K562 (cell line): ENCODE results near the gene RAB26. TPM values are rescaled to one million over a fixed set of nuclear protein-coding genes. Genes with fewer than 3 reads are reported as not detected.

Experiments
- ASH1L ChIP-seq: fragments of 450-650 bp; IDR thresholded peaks from 2 replicates; pipeline ENCODE4 v1.6.1; 2018; ENCODE audit warnings: borderline replicate concordance, mild to moderate bottlenecking, low read depth; ENCODE audit not compliant: partially characterized antibody
- ELF2 ChIP-seq: fragments of 250-450 bp; sonication (Bioruptor Pico); IDR thresholded peaks from 2 replicates; pipeline ENCODE4 v1.5.0; 2021; ENCODE audit warnings: mild to moderate bottlenecking
- HDAC2 ChIP-seq: fragments of 450-650 bp; IDR thresholded peaks from 2 replicates; pipeline ENCODE4 v1.6.1; 2016; ENCODE audit warnings: mild to moderate bottlenecking
- HEY1 ChIP-seq: fragments of 250-450 bp; sonication (Bioruptor Pico); IDR thresholded peaks from 2 replicates; pipeline ENCODE4 v1.5.0; 2020; ENCODE audit warnings: mild to moderate bottlenecking, moderate library complexity, borderline replicate concordance
- JUND ChIP-seq, 2 experiments: IDR thresholded peaks; 2 replicates in 1 of 2; 3 replicates in 1 of 2; pipeline ENCODE4 v1.6.1; 2011; ENCODE audit warnings: borderline replicate concordance in 2 of 2, low read depth in 2 of 2, low read length in 2 of 2, improper control_type of control experiment in 1 of 2, missing biosample characterization in 1 of 2, missing genetic modification characterization in 1 of 2, missing genetic modification reagents in 1 of 2
- KLF16 ChIP-seq: IDR thresholded peaks from 2 replicates; pipeline ENCODE4 v1.6.1; 2016; ENCODE audit warnings: antibody characterized with exemption
- LARP7 ChIP-seq: fragments of 450-650 bp; IDR thresholded peaks from 2 replicates; pipeline ENCODE4 v1.6.1; 2016
- NFATC3 ChIP-seq: fragments of 450-650 bp; IDR thresholded peaks from 2 replicates; pipeline ENCODE4 v1.6.1; 2017; ENCODE audit warnings: mild to moderate bottlenecking
- RUNX1 ChIP-seq: sonication (generic); IDR thresholded peaks from 2 replicates; pipeline ENCODE4 v1.6.1; 2016; ENCODE audit warnings: antibody characterized with exemption, low read depth
- SAFB ChIP-seq: fragments of 200-400 bp; formaldehyde crosslinking; IDR thresholded peaks from 2 replicates; pipeline ENCODE4 v1.6.1; 2017; ENCODE audit warnings: low read depth, low read length, borderline replicate concordance
- SIN3A ChIP-seq, 2 experiments: fragments of 150-350 bp in 1 of 2; IDR thresholded peaks; 2 replicates each; pipeline ENCODE4 v1.6.1; 2011 to 2016; ENCODE audit warnings: borderline replicate concordance in 2 of 2, low read depth in 2 of 2, low read length in 2 of 2, mild to moderate bottlenecking in 2 of 2, moderate library complexity in 2 of 2; ENCODE audit not compliant: control insufficient read depth in 1 of 2
- SP1 ChIP-seq: sonication (generic); formaldehyde crosslinking; IDR thresholded peaks from 2 replicates; pipeline ENCODE4 v1.8.1; 2022; ENCODE audit warnings: mild to moderate bottlenecking, missing genetic modification reagents
- SREBF1 ChIP-seq: fragments of 150-350 bp; IDR thresholded peaks from 2 replicates; pipeline ENCODE4 v1.6.1; 2014; ENCODE audit warnings: antibody characterized with exemption, low read depth, low read length, borderline replicate concordance
- SREBF2 ChIP-seq: sonication (generic); formaldehyde crosslinking; IDR thresholded peaks from 2 replicates; pipeline ENCODE4 v1.4.0; 2020; ENCODE audit warnings: mild to moderate bottlenecking, missing genetic modification reagents
- ZFP1 ChIP-seq: fragments of 450-650 bp; formaldehyde crosslinking; IDR thresholded peaks from 2 replicates; pipeline ENCODE4 v1.4.0; 2020; ENCODE audit warnings: mild to moderate bottlenecking, mixed read lengths
- ZNF175 ChIP-seq: fragments of 200-800 bp; sonication (Bioruptor generic); IDR thresholded peaks from 2 replicates; pipeline ENCODE4 v1.6.1; 2016; ENCODE audit warnings: low read depth, mild to moderate bottlenecking, missing genetic modification characterization, missing compliant biosample characterization
- ZNF217 ChIP-seq: sonication (generic); formaldehyde crosslinking; IDR thresholded peaks from 2 replicates; pipeline ENCODE4 v1.8.0; 2022; ENCODE audit warnings: mild to moderate bottlenecking, missing genetic modification reagents
- ZNF224 ChIP-seq: sonication (generic); formaldehyde crosslinking; IDR thresholded peaks from 2 replicates; pipeline ENCODE4 v1.8.0; 2022; ENCODE audit warnings: mild to moderate bottlenecking, missing genetic modification reagents
- ZNF696 ChIP-seq: fragments of 250-450 bp; sonication (Bioruptor Pico); conservative IDR thresholded peaks from 2 replicates; pipeline ENCODE4 v1.4.0; 2020; ENCODE audit warnings: mild to moderate bottlenecking, moderate library complexity
- polyA plus RNA-seq, 8 experiments: library from polyadenylated mRNA; depleted of rRNA in 4 of 8; stranded (reverse) in 5 of 8; unstranded in 3 of 8; fragments of >200 nt; fragmentation: Nextera tagmentation in 2 of 8; fragmentation: Illumina TruSeq in 1 of 8; extraction: Ambion mirVana in 2 of 8; extraction: Trizol in 1 of 8; gene quantifications; 2 replicates each; pipeline versions ENCODE4 v1.2.1 to v1.2.3, GENCODE V29; 2011 to 2014; ENCODE audit warnings: inconsistent platforms in 1 of 8, missing spikeins in 1 of 8
- total RNA-seq, 7 experiments: library from RNA; depleted of rRNA in 6 of 7; stranded (reverse); fragments of >200 nt in 6 of 7; fragmentation: Illumina TruSeq in 2 of 7; extraction: Trizol in 2 of 7; gene quantifications; 2 replicates each; pipeline versions ENCODE4 v1.2.1 to v1.2.3, GENCODE V29; 2011 to 2021; ENCODE audit warnings: low replicate concordance in 1 of 7
- TF ChIP-seq, protein P1 (sequence below), 2 experiments: IDR thresholded peaks in 1 of 2; conservative IDR thresholded peaks in 1 of 2; 2 replicates each; pipeline ENCODE4 v1.6.1; 2016; ENCODE audit warnings: low read depth in 2 of 2, mild to moderate bottlenecking in 1 of 2, missing compliant biosample characterization in 1 of 2, missing genetic modification characterization in 1 of 2, moderate library complexity in 1 of 2
- TF ChIP-seq, protein P2 (sequence below): sonication (generic); formaldehyde crosslinking; IDR thresholded peaks from 2 replicates; pipeline ENCODE4 v1.8.1; 2023; ENCODE audit warnings: mild to moderate bottlenecking, missing genetic modification reagents
- TF ChIP-seq, protein P3 (sequence below), 2 experiments: fragments of 450-650 bp; conservative IDR thresholded peaks; 2 replicates each; pipeline ENCODE4 v1.6.1; 2017; ENCODE audit warnings: mild to moderate bottlenecking in 2 of 2, moderate library complexity in 2 of 2

RAB26 gene
- total and polyA plus RNA-seq, 9 of the 15 experiments (the other 6 are each of a cell fraction or from before 2014, with no cell fraction given) = 0.25 to 6.1 (median 2.1) TPM

DNA sequence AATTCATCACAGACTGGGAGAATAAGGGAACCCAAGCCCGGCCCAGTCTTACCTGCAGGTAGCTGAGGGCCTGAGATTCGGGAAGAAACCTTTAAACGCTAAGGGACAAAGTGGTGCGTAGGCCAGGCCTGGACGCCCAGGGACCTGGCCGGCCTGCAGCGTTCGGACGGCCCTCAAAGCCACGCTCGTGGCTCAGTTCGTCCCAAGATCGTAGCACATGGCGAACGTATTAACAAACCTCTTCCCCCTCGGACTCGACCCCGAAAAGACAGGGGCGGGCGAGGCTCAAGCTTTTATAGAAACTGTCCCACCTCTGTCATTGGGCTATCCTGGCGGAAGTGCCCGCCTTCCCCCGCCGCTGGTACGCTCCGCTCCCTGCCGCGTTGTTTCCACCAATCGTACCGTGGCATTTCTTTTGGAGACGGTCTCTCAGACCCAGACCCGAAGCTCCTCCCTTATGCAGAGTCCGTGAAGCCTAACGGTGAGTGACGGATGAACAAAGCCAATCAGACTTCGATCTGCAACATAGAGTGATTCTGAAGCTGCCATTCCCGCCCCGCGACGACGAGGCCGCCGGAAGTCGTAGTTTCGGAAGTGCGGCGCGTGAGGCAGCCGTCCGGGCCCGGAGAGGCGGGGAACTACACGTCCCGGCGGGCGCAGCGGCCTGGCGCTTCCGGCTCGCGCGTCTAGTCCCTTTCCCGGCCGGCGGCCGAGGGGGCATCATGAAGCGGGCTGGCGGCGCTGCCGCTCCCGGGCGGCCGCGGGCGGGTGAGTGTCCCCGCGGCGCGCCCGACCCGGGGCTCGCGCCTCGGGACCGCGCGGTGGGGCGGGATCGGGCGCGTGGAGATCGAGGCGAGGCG lies 6.9 kb downstream of the RAB26 start, which contains the start of gene TRAF7 (continued):
- TF ChIP-seq SP1 (CRISPR knock-in tag) = peak; percentile 94
- no peak for TF ChIP-seq HEY1 (CRISPR knock-in tag)
- no peak for TF ChIP-seq LARP7
- TF ChIP-seq ZNF175 (CRISPR knock-in tag) = peak; percentile 89
- TF ChIP-seq, protein P1, sequence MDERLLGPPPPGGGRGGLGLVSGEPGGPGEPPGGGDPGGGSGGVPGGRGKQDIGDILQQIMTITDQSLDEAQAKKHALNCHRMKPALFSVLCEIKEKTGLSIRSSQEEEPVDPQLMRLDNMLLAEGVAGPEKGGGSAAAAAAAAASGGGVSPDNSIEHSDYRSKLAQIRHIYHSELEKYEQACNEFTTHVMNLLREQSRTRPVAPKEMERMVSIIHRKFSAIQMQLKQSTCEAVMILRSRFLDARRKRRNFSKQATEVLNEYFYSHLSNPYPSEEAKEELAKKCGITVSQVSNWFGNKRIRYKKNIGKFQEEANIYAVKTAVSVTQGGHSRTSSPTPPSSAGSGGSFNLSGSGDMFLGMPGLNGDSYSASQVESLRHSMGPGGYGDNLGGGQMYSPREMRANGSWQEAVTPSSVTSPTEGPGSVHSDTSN (CRISPR knock-in tag; IDR thresholded peaks at IDR 0.05; ENCODE audit: low read depth) = peak; percentile 82
- TF ChIP-seq, protein P1 (tag; conservative IDR thresholded peaks at IDR 0.05; ENCODE audit: low read depth) = peak; percentile 98
- TF ChIP-seq ELF2 (CRISPR knock-in tag) = peak; percentile 92
- no peak for TF ChIP-seq ZNF696
- TF ChIP-seq KLF16 = no peak
- peak; percentile 93 for TF ChIP-seq SREBF1
- TF ChIP-seq JUND (IDR thresholded peaks at IDR 0.05; ENCODE audit: borderline replicate concordance, low read depth, low read length) = peak; percentile 47; the same call in 1 of the 2 replicates
- no peak; the same call in 2 of the 3 replicates for TF ChIP-seq JUND (tag; IDR thresholded peaks at IDR 0.05; ENCODE audit: borderline replicate concordance, low read depth, low read length)
- TF ChIP-seq, protein P2, sequence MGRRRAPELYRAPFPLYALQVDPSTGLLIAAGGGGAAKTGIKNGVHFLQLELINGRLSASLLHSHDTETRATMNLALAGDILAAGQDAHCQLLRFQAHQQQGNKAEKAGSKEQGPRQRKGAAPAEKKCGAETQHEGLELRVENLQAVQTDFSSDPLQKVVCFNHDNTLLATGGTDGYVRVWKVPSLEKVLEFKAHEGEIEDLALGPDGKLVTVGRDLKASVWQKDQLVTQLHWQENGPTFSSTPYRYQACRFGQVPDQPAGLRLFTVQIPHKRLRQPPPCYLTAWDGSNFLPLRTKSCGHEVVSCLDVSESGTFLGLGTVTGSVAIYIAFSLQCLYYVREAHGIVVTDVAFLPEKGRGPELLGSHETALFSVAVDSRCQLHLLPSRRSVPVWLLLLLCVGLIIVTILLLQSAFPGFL = no peak; the same call in 1 of the 2 replicates
- no peak for TF ChIP-seq SAFB
- TF ChIP-seq, protein P3, sequence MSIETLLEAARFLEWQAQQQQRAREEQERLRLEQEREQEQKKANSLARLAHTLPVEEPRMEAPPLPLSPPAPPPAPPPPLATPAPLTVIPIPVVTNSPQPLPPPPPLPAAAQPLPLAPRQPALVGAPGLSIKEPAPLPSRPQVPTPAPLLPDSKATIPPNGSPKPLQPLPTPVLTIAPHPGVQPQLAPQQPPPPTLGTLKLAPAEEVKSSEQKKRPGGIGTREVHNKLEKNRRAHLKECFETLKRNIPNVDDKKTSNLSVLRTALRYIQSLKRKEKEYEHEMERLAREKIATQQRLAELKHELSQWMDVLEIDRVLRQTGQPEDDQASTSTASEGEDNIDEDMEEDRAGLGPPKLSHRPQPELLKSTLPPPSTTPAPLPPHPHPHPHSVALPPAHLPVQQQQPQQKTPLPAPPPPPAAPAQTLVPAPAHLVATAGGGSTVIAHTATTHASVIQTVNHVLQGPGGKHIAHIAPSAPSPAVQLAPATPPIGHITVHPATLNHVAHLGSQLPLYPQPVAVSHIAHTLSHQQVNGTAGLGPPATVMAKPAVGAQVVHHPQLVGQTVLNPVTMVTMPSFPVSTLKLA (conservative IDR thresholded peaks at IDR 0.05) = peak; percentile 90 to 94
- TF ChIP-seq HDAC2 = no peak; the same call in 1 of the 2 replicates
- TF ChIP-seq SIN3A (IDR thresholded peaks at IDR 0.05; ENCODE audit: borderline replicate concordance in 2 of 2, control insufficient read depth in 1 of 2, low read depth in 2 of 2, low read length in 2 of 2) = peak; percentile 92 to 98
- TF ChIP-seq ASH1L = peak; percentile 81
- TF ChIP-seq SREBF2 (CRISPR knock-in tag) = no peak
- no peak for TF ChIP-seq RUNX1
- TF ChIP-seq ZFP1 (CRISPR knock-in tag) = no peak
- no peak for TF ChIP-seq ZNF217 (CRISPR knock-in tag)
- TF ChIP-seq NFATC3 = no peak
- TF ChIP-seq ZNF224 (CRISPR knock-in tag) = peak; percentile 82; the same call in 1 of the 2 replicates
